GM19035 (cell line): ENCODE data around the gene ALOX15B.

Experiments used
- ATAC-seq: cut with Tn5 transposase; IDR thresholded peaks from one replicate; pipeline ENCODE4 v1.9.1; 2021; ENCODE audit not compliant: unreplicated experiment

Gene ALOX15B, protein sequence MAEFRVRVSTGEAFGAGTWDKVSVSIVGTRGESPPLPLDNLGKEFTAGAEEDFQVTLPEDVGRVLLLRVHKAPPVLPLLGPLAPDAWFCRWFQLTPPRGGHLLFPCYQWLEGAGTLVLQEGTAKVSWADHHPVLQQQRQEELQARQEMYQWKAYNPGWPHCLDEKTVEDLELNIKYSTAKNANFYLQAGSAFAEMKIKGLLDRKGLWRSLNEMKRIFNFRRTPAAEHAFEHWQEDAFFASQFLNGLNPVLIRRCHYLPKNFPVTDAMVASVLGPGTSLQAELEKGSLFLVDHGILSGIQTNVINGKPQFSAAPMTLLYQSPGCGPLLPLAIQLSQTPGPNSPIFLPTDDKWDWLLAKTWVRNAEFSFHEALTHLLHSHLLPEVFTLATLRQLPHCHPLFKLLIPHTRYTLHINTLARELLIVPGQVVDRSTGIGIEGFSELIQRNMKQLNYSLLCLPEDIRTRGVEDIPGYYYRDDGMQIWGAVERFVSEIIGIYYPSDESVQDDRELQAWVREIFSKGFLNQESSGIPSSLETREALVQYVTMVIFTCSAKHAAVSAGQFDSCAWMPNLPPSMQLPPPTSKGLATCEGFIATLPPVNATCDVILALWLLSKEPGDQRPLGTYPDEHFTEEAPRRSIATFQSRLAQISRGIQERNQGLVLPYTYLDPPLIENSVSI

DNA sequence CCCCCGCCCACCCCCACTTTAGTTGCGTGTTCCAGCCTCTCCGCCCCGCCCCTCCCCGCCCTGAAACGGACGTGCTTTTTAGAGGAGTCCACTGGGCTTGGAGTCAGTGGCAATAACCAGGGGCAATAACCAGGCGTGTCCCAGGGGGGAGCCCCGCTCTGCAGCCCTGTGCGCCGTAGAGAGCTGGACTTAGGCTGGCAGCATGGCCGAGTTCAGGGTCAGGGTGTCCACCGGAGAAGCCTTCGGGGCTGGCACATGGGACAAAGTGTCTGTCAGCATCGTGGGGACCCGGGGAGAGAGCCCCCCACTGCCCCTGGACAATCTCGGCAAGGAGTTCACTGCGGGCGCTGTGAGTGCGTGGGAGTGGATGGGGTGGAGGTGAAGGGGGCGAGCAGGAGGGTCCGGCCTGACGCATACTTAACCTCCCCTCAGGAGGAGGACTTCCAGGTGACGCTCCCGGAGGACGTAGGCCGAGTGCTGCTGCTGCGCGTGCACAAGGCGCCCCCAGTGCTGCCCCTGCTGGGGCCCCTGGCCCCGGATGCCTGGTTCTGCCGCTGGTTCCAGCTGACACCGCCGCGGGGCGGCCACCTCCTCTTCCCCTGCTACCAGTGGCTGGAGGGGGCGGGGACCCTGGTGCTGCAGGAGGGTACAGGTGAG lies at the start of gene ALOX15B:
Gene ALOX15B, plus strand, starts transcription at position 106 of the 657 bp plus-strand sequence. Its CDS starts 97 bp downstream, at position 203.
- ATAC-seq, result no peak

DNA sequence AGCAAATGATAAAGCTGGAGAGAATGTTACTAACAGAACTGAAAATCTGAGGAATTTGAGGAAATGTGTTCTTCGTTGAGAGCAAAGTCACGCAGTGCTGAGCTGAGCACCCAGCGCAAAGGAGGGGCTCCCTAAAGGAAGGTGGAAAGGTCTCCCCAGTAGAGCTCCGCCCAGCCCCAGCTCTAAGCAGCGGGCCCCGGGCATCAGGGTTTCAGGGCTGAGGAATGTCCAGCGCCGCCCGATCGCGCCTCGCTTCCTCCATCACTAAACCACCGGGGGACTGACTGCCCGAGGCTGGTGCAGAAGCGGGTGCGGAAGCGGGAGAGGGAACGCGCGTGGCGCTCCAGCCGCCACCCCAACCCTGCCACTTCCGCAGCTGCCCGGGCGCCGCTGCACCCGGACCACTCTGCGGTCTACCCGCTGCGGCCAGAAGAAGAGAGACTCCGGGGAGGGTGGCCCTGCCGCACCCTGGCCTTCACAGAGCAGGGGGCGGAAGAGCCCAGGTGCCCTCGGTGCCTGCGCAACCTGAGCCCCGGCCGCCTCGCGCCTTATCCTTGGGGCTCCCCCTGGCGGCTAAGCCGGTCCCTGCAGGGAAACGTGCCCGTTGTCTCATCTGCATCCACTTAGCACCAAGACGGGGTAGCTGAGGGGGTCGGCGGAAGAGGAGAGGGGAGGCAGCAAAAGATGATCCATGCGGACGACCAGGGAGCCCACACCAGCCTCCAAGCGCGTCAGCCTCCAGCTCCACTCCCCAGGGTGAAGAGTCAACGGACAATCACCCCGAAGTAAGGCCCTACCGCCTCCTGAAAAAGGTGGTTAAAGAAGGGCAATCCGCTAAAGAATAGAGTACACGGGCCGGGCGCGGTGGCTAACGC lies 48.8 kb upstream of the ALOX15B start:
- no peak for ATAC-seq

DNA sequence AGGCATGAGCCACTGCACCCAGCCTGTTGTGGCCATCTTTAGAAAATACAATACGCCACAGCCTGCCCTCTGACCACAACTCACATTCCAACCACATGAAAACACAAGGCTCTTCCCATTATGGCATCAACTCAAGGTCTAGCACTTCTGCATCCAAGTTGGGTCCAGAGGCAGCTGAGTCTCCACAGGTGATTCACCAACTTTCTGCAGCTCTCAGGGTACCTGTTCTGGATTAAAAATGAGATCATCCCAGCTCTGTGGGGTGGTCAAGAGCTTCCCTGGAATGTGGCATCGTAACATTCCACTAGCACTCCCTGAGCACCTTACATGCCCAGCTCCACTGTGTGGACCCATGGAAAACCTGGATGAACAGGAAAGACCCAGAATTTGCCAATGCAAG lies 46.3 kb upstream of the ALOX15B start:
- ATAC-seq, result no peak

DNA sequence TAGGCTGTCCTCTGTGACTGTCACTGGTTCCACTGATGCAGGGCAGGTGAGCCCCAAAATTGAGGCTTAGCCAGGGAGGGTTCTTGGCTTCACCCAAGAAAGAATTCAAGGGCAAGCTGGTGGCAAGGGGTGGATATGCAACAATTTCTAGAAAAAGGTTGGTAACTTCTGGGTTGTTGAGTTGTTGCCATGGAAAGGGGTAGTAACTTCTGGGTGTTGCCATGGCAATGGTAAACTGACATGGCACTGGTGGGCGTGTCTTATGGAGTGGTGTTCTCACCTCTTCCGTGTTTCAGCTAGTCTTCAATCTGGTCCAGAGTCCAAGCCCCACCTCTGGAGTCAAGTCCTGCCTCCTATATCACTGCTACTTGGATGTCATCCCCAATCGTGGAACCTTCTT lies 45.9 kb upstream of the ALOX15B start:
- ATAC-seq, result no peak

DNA sequence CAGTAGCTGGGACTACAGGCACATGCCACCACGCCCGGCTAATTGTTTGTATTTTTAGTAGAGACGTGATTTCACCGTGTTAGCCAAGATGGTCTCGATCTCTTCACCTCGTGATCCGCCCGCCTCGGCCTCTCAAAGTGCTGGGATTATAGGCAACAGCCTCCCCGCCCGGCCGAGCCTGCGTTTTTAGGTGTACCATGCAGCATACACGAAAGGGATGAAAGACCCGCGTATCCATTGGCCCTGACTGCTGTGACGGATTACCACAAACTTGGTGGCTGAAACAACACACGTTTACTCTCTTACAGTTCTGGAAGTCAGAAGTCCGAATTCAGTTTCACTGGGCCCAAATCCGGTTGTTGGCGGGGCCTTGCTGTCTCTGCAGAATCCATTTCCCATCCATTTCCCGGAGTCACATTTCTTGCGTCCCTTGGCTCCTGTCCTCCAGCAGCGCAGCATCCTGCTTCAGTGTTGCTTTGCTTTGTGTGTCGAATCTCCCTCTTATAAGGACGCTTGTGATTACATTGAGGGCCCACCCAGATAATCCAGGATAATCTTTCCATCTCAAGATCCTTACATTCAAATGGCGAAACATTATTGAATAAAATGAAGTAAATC lies 44.8 kb upstream of the ALOX15B start:
- no peak for ATAC-seq

DNA sequence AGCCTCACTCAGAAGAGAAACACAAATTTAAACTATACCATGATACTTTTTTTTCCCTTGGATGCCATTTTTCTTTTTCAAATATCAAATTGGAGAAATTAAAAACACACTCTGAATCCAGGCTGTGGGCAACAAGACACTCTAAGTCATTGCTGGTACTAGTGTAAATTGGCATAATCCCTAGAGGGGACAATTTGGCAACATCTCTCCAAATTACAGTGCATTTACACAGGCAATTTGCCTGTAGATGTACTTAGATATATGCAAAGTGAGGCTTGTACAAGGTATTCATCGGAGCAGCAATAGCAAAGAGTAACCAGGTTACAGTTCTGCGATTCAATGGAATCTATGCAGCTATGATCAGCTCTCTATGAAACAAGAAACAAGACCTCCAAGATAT lies 43.1 kb upstream of the ALOX15B start:
- ATAC-seq, result no peak

DNA sequence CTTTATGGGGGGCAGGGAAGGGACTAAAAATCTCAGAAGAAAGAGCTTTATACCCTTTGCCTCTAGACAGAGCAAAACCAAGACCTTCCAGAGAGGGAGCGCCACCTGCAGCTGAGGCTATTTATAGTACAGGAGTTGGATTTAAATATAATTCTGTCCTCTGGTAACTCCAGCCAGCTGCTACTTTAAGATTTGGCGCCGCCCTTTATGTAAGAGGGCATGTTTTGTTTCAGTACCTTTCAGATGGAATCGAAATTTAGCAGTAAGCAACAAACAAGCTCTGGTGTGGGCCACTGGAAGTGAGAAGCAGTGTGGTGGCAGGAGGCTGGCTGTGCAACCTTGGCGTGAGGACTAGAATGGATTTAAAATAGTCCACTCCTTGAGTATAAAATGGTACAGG lies 41.7 kb upstream of the ALOX15B start:
- ATAC-seq, result no peak

DNA sequence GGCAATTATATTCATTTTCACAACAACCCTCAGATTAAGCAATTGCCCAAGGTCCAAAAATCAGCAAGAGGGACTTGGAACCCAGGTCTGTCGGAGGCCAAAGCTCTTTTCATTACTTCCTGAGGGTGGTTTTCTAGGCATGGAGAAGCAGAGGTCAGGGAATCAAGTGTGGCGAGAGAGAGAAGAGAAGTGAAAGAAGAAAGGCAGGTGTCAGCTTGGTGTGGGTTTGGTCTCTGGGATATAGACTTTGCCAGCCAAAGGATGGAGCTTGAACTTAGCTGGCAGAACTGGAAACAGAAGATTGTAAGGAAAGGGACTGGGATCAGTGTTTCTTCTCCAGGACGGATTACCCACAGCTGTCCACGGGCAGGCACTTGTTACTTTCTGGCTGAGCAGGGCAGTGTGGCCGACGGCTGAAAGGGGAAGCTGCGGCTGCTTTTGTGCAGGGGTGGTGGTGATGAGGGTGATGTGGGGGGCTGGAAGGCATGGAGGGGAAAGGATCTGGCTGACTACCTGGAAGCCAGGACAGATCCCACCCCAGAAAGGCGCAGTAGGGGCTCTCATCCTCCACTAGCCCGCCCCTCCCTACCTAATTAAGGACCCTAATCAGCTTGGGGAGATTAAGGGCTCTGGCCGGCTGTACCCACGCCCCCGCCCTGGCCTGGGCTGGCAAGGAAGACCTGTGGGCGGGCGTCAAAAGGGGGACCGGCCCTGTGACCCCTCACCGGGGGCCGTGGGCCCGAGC lies 36.7 kb upstream of the ALOX15B start, which contains the start of gene GUCY2D:
Gene GUCY2D, plus strand, starts transcription at position 640 of the 745 bp plus-strand sequence. CDS start 433 bp downstream, outside the sequence.
- no peak for ATAC-seq

DNA sequence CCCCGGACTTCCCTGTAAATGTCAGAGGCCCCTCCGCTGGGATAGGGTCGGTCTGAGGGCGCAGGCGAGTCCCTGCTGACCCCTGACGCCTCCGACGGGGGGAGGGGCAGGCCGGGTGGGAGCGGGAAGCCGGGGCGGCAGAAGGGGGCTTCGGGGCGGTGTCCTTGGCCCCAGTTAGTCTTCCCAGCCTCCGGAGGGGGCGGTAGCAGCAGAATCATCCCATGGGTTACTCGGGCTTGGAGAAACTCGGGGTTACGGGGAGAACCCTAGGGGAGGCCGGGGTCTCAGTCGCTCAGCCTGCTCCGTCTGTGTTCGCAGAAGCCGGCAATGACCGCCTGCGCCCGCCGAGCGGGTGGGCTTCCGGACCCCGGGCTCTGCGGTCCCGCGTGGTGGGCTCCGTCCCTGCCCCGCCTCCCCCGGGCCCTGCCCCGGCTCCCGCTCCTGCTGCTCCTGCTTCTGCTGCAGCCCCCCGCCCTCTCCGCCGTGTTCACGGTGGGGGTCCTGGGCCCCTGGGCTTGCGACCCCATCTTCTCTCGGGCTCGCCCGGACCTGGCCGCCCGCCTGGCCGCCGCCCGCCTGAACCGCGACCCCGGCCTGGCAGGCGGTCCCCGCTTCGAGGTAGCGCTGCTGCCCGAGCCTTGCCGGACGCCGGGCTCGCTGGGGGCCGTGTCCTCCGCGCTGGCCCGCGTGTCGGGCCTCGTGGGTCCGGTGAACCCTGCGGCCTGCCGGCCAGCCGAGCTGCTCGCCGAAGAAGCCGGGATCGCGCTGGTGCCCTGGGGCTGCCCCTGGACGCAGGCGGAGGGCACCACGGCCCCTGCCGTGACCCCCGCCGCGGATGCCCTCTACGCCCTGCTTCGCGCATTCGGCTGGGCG lies 35.9 kb upstream of the ALOX15B start:
- ATAC-seq, result no peak

DNA sequence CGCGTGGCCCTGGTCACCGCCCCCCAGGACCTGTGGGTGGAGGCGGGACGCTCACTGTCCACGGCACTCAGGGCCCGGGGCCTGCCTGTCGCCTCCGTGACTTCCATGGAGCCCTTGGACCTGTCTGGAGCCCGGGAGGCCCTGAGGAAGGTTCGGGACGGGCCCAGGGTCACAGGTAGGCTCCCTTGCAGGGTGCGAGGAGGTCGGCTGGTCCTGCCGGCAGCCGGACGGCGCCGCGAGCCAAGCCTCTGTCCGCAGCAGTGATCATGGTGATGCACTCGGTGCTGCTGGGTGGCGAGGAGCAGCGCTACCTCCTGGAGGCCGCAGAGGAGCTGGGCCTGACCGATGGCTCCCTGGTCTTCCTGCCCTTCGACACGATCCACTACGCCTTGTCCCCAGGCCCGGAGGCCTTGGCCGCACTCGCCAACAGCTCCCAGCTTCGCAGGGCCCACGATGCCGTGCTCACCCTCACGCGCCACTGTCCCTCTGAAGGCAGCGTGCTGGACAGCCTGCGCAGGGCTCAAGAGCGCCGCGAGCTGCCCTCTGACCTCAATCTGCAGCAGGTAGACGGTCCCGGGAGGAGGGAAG lies 35.2 kb upstream of the ALOX15B start:
- no peak for ATAC-seq

DNA sequence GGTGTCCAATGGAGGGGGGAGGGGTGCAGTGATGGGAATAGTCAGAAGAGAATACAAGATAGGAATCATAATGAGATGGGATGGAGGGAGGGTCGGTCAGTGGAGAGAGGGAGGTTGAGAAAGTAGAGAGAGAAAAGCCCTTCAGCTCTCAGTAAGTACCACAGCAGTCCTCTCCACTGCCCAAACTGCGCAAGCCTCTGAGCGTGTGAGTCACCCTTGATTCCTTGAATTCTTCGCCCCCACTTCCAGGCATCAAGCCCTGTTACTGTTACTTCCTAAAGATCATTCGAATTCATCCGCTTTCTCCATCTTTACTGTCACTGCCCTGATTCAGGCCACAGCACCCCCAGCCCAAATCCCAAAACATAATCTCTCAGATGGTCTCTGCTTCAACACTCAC lies 34.0 kb upstream of the ALOX15B start:
- no peak for ATAC-seq

DNA sequence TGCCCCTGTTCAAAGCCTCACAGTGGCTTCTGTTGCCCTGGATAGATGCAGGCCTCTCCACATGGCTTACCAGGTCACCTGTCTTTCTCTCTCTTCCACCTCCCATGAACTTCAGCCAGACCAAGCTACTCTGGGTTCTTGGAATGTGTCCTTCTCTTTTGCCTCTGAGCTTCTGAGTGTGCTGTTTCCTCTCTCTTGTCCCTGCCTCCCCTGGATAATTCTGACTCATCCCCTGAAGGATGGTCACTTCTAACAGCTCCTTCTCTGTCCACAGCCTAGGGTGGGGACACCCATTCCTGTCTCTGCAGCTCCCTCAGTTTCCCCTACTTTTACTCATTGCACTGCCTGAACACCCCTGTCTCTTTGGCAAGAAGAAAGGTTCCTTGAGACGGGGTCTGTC lies 33.5 kb upstream of the ALOX15B start:
- no peak for ATAC-seq

DNA sequence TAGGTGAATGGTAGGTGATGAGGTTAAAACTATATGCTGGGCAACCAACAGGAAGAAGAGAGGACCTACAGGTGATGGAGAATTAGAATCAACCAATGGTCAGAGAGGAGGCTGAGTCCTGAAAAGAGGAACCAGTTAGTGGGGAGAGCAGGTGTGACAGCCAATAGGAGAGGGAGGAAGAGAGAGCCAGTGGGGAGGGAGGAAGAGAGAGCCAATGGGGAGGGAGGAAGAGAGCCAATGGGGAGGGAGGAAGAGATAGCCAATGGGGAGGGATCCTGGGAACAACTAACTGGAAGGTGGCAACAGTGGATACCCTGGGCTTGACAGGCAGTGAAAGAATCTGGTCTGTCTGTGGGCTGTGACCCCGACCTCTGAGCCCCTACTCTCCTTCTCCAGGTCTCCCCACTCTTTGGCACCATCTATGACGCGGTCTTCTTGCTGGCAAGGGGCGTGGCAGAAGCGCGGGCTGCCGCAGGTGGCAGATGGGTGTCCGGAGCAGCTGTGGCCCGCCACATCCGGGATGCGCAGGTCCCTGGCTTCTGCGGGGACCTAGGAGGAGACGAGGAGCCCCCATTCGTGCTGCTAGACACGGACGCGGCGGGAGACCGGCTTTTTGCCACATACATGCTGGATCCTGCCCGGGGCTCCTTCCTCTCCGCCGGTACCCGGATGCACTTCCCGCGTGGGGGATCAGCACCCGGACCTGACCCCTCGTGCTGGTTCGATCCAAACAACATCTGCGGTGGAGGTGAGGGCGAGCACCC lies 32.7 kb upstream of the ALOX15B start:
- ATAC-seq, result no peak

DNA sequence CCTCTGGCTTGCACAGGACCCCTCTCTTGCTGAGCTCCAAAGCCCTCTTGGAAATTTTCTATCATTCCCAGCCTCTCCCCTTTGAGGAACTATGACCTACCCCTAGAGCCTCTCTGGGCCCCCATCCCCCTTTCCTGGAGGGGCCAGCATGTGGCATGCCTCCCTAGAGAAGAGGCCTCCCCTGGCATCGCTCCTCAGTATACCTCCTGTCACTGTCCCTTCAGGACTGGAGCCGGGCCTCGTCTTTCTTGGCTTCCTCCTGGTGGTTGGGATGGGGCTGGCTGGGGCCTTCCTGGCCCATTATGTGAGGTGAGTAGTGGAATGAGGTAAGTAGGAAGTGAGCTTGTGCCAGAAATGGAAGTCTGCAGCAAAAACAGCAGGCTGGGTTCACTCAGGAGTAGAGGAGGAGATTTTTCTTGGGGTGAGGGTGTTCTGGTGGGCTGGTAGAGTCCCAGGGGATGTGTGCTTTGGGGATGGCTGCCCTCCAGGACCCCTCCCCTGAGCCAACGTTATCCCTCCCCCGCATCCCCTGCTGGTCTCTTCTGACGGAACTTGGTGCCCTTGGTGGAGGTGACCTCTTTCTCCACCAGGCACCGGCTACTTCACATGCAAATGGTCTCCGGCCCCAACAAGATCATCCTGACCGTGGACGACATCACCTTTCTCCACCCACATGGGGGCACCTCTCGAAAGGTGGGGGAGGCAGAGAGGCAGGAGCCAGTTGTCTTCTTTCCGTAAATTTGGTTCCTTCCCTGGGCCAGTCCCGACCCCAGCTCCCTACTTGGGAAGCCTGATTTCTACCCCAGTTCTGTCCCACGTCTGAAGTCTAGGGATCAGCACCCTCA lies 31.8 kb upstream of the ALOX15B start:
- no peak for ATAC-seq

DNA sequence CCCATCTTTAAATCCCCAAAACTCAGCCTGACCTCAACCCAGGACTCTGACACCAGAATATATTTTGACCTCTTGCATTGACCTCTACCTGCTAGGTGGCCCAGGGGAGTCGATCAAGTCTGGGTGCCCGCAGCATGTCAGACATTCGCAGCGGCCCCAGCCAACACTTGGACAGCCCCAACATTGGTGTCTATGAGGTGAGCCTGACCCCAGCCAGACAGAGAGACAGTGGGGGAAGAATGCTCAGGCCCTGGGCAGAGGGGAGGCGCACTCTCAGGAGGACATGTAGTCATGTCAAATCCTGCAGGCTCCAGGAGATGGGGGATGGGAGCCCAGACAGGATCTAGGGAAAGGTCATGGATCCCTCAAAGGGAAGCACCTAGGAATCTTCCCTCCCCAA lies 31.0 kb upstream of the ALOX15B start:
- no peak for ATAC-seq

DNA sequence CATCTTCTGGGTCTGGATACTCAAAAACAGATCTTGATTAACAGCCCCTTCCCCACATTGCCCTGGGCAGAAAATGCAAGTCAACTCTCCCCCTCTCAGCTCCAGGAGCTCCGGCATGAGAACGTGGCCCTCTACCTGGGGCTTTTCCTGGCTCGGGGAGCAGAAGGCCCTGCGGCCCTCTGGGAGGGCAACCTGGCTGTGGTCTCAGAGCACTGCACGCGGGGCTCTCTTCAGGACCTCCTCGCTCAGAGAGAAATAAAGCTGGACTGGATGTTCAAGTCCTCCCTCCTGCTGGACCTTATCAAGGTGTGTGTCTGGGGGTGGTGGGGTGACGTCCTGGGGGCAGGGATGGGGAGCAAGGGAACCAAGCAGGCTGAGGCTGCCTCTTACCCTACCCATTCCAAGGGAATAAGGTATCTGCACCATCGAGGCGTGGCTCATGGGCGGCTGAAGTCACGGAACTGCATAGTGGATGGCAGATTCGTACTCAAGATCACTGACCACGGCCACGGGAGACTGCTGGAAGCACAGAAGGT lies 26.7 kb upstream of the ALOX15B start:
- no peak for ATAC-seq
